ENCODE data around the gene PCED1B.
"Not testable (repeated sequence)": the region's sequence is repeated elsewhere in the genome, so short reads cannot be mapped to it uniquely, and the experiment has no call there.

DNA sequence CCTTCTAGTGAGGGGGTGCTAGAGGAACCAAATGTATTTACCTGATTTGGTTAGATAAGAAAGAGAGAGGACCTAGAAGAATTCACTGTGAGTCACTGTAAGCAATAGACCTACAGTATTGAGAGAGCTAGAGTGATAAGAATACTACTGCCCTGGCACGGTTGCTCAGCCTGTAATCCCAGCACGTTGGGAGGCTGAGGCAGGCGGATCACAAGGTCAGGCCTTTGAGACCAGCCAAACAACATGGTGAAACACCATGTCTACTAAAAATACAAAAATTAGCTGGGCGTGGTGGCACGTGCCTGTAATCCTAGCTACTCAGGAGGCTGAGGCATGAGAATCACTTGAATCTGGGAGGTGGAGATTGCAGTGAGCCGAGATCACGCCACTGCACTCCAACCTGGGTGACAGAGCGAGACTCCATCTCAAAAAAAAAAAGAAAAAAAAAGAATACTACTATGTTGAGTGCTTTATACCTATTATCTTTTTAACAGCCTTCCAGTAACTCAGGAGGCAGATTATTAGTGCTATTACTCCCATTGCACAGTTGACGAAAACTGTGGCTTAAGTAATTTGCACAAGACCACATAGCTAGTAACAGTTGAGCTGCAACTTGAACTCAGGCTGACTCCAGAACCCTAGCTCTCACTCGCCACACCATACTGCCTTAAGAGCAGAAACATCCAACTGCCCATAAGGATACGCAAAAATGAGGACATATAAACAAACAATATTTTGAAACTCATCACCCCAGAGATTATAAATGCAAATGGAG, 102.9 kb downstream of the PCED1B start:
- not testable (repeated sequence) for TF ChIP-seq CTCF, POLR2A (IDR thresholded peaks at IDR 0.05)
